ENCODE results near the gene COL4A1.

The COL4A1 gene

GRCh38 chr13:110156301-110157049 lies 150.5 kb downstream of the COL4A1 start:
- no peaks in the 10 kb centered on the region for H3K27me3 ChIP-seq (ENCODE audit: insufficient read depth, insufficient read length)
- no peaks in the 10 kb centered on the region for H3K9me3 ChIP-seq (ENCODE audit: insufficient read depth, low read length)
- TF ChIP-seq ZNF274 (IDR thresholded peaks at IDR 0.05; ENCODE audit: low read depth, low read length): no peak
- TF ChIP-seq SUZ12 (IDR thresholded peaks at IDR 0.05; ENCODE audit: extremely low read depth, insufficient read depth, insufficient read length): no peak
- no peak for TF ChIP-seq YY1 (IDR thresholded peaks at IDR 0.05; ENCODE audit: insufficient read depth, insufficient read length)
- no peak overlapping the region for H3K9ac ChIP-seq (ENCODE audit: insufficient read length, low read depth)
- no peaks in the 10 kb centered on the region for H3K4me1 ChIP-seq (ENCODE audit: insufficient read depth, insufficient read length)
- no peak overlapping the region for H3K4me3 ChIP-seq (ENCODE audit: insufficient read length, low read depth)
- H3K36me3 ChIP-seq (ENCODE audit: insufficient read depth, insufficient read length, low read length): peaks cover 71% of the 10 kb centered on the region
- no peak for DNase-seq (ENCODE audit: low read depth, low spot score)

GRCh38 chr13:110155072-110155471 lies 151.9 kb downstream of the COL4A1 start:
- no peak for DNase-seq (ENCODE audit: low read depth, low spot score)
- Histone ChIP-seq H3K9ac (ENCODE audit: insufficient read length, low read depth) (no peak overlapping the region), H3K27me3 (ENCODE audit: insufficient read depth, insufficient read length) (no peaks in the 10 kb centered on the region), H3K4me3 (ENCODE audit: insufficient read length, low read depth) (no peak overlapping the region), H3K9me3 (ENCODE audit: insufficient read depth, low read length) (no peaks in the 10 kb centered on the region), H3K4me1 (ENCODE audit: insufficient read depth, insufficient read length) (no peaks in the 10 kb centered on the region), H3K36me3 (ENCODE audit: insufficient read depth, insufficient read length, low read length) (peaks cover 78% of the 10 kb centered on the region)
- TF ChIP-seq YY1 (IDR thresholded peaks at IDR 0.05; ENCODE audit: insufficient read depth, insufficient read length) (no peak), SUZ12 (IDR thresholded peaks at IDR 0.05; ENCODE audit: extremely low read depth, insufficient read depth, insufficient read length) (no peak), ZNF274 (IDR thresholded peaks at IDR 0.05; ENCODE audit: low read depth, low read length) (no peak)

GRCh38 chr13:110154410-110154933 lies 152.5 kb downstream of the COL4A1 start:
- Histone ChIP-seq H3K9ac (ENCODE audit: insufficient read length, low read depth) (no peak overlapping the region), H3K9me3 (ENCODE audit: insufficient read depth, low read length) (no peaks in the 10 kb centered on the region), H3K4me1 (ENCODE audit: insufficient read depth, insufficient read length) (no peaks in the 10 kb centered on the region), H3K4me3 (ENCODE audit: insufficient read length, low read depth) (no peak overlapping the region), H3K36me3 (ENCODE audit: insufficient read depth, insufficient read length, low read length) (peaks cover 77% of the 10 kb centered on the region), H3K27me3 (ENCODE audit: insufficient read depth, insufficient read length) (no peaks in the 10 kb centered on the region)
- no peak for TF ChIP-seq YY1 (IDR thresholded peaks at IDR 0.05; ENCODE audit: insufficient read depth, insufficient read length)
- TF ChIP-seq ZNF274 (IDR thresholded peaks at IDR 0.05; ENCODE audit: low read depth, low read length): no peak
- TF ChIP-seq SUZ12 (IDR thresholded peaks at IDR 0.05; ENCODE audit: extremely low read depth, insufficient read depth, insufficient read length): no peak
- DNase-seq (ENCODE audit: low read depth, low spot score): no peak

- Histone ChIP-seq H3K9ac (ENCODE audit: insufficient read length, low read depth) (no peak overlapping the region), H3K36me3 (ENCODE audit: insufficient read depth, insufficient read length, low read length) (peaks cover 71% of the 10 kb centered on the region), H3K4me3 (ENCODE audit: insufficient read length, low read depth) (no peak overlapping the region), H3K9me3 (ENCODE audit: insufficient read depth, low read length) (no peaks in the 10 kb centered on the region), H3K27me3 (ENCODE audit: insufficient read depth, insufficient read length) (no peaks in the 10 kb centered on the region), H3K4me1 (ENCODE audit: insufficient read depth, insufficient read length) (no peaks in the 10 kb centered on the region)
- TF ChIP-seq YY1 (IDR thresholded peaks at IDR 0.05; ENCODE audit: insufficient read depth, insufficient read length) (no peak), ZNF274 (IDR thresholded peaks at IDR 0.05; ENCODE audit: low read depth, low read length) (no peak), SUZ12 (IDR thresholded peaks at IDR 0.05; ENCODE audit: extremely low read depth, insufficient read depth, insufficient read length) (no peak)
- DNase-seq (ENCODE audit: low read depth, low spot score): no peak
Measured at GRCh38 chr13:110152351-110152750, 154.6 kb downstream of the COL4A1 start.

- no peak overlapping the region for H3K9ac ChIP-seq (ENCODE audit: insufficient read length, low read depth)
- TF ChIP-seq SUZ12 (IDR thresholded peaks at IDR 0.05; ENCODE audit: extremely low read depth, insufficient read depth, insufficient read length): no peak
- H3K4me1 ChIP-seq (ENCODE audit: insufficient read depth, insufficient read length): no peaks in the 10 kb centered on the region
- no peak for DNase-seq (ENCODE audit: low read depth, low spot score)
- no peaks in the 10 kb centered on the region for H3K9me3 ChIP-seq (ENCODE audit: insufficient read depth, low read length)
- H3K27me3 ChIP-seq (ENCODE audit: insufficient read depth, insufficient read length): no peaks in the 10 kb centered on the region
- H3K36me3 ChIP-seq (ENCODE audit: insufficient read depth, insufficient read length, low read length): peaks cover 63% of the 10 kb centered on the region
- no peak overlapping the region for H3K4me3 ChIP-seq (ENCODE audit: insufficient read length, low read depth)
Measured at GRCh38 chr13:110151462-110151861, 155.5 kb downstream of the COL4A1 start.

- Histone ChIP-seq H3K36me3 (ENCODE audit: insufficient read depth, insufficient read length, low read length) (peaks cover 60% of the 10 kb centered on the region), H3K4me3 (ENCODE audit: insufficient read length, low read depth) (no peak overlapping the region), H3K4me1 (ENCODE audit: insufficient read depth, insufficient read length) (no peaks in the 10 kb centered on the region), H3K9ac (ENCODE audit: insufficient read length, low read depth) (no peak overlapping the region), H3K27me3 (ENCODE audit: insufficient read depth, insufficient read length) (no peaks in the 10 kb centered on the region), H3K9me3 (ENCODE audit: insufficient read depth, low read length) (no peaks in the 10 kb centered on the region)
- no peak for DNase-seq (ENCODE audit: low read depth, low spot score)
- TF ChIP-seq ZNF274 (IDR thresholded peaks at IDR 0.05; ENCODE audit: low read depth, low read length) (no peak), YY1 (IDR thresholded peaks at IDR 0.05; ENCODE audit: insufficient read depth, insufficient read length) (no peak), SUZ12 (IDR thresholded peaks at IDR 0.05; ENCODE audit: extremely low read depth, insufficient read depth, insufficient read length) (no peak)
Measured at GRCh38 chr13:110150384-110151101, 156.4 kb downstream of the COL4A1 start.

GRCh38 chr13:110149036-110149435 lies 157.9 kb downstream of the COL4A1 start:
- Histone ChIP-seq H3K4me3 (ENCODE audit: insufficient read length, low read depth) (no peak overlapping the region), H3K9me3 (ENCODE audit: insufficient read depth, low read length) (no peaks in the 10 kb centered on the region), H3K9ac (ENCODE audit: insufficient read length, low read depth) (no peak overlapping the region), H3K27me3 (ENCODE audit: insufficient read depth, insufficient read length) (no peaks in the 10 kb centered on the region), H3K36me3 (ENCODE audit: insufficient read depth, insufficient read length, low read length) (peaks cover 46% of the 10 kb centered on the region), H3K4me1 (ENCODE audit: insufficient read depth, insufficient read length) (no peaks in the 10 kb centered on the region)
- no peak for TF ChIP-seq SUZ12 (IDR thresholded peaks at IDR 0.05; ENCODE audit: extremely low read depth, insufficient read depth, insufficient read length)
- no peak for TF ChIP-seq ZNF274 (IDR thresholded peaks at IDR 0.05; ENCODE audit: low read depth, low read length)
- no peak for TF ChIP-seq YY1 (IDR thresholded peaks at IDR 0.05; ENCODE audit: insufficient read depth, insufficient read length)
- no peak for DNase-seq (ENCODE audit: low read depth, low spot score)
